Loucy (cell line): ENCODE results near the gene PARK7.

Experiments used
- EZH2phosphoT487 ChIP-seq: fragments of 200-600 bp; IDR thresholded peaks from 2 replicates; pipeline ENCODE4 v1.6.1; 2018; ENCODE audit warnings: antibody characterized with exemption, mild to moderate bottlenecking, moderate library complexity, borderline replicate concordance
- TF ChIP-seq, protein P1 (sequence below): fragments of 200-600 bp; sonication (generic); conservative IDR thresholded peaks from 2 replicates; pipeline ENCODE4 v1.5.1; 2014; ENCODE audit warnings: mild to moderate bottlenecking, antibody characterized with exemption, low read length

GRCh38 chr1:7970246-7970645, 8.7 kb downstream of the PARK7 start:
- TF ChIP-seq, protein P1, sequence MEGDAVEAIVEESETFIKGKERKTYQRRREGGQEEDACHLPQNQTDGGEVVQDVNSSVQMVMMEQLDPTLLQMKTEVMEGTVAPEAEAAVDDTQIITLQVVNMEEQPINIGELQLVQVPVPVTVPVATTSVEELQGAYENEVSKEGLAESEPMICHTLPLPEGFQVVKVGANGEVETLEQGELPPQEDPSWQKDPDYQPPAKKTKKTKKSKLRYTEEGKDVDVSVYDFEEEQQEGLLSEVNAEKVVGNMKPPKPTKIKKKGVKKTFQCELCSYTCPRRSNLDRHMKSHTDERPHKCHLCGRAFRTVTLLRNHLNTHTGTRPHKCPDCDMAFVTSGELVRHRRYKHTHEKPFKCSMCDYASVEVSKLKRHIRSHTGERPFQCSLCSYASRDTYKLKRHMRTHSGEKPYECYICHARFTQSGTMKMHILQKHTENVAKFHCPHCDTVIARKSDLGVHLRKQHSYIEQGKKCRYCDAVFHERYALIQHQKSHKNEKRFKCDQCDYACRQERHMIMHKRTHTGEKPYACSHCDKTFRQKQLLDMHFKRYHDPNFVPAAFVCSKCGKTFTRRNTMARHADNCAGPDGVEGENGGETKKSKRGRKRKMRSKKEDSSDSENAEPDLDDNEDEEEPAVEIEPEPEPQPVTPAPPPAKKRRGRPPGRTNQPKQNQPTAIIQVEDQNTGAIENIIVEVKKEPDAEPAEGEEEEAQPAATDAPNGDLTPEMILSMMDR: no peak
- no peak for TF ChIP-seq EZH2phosphoT487
